GM19372 (cell line): ENCODE results near the gene REEP1.
"Not testable (repeated sequence)": the region's sequence is repeated elsewhere in the genome, so short reads cannot be mapped to it uniquely, and the experiment has no call there.

Experiments
- ATAC-seq: cut with Tn5 transposase; IDR thresholded peaks from one replicate; pipeline ENCODE4 v1.9.1; 2021; ENCODE audit warnings: mild to moderate bottlenecking, low read depth, moderate library complexity; ENCODE audit not compliant: unreplicated experiment

REEP1 gene

GRCh38 chr2:86228574-86228973 lies 108.9 kb downstream of the REEP1 start:
- ATAC-seq: not testable (repeated sequence)

DNA sequence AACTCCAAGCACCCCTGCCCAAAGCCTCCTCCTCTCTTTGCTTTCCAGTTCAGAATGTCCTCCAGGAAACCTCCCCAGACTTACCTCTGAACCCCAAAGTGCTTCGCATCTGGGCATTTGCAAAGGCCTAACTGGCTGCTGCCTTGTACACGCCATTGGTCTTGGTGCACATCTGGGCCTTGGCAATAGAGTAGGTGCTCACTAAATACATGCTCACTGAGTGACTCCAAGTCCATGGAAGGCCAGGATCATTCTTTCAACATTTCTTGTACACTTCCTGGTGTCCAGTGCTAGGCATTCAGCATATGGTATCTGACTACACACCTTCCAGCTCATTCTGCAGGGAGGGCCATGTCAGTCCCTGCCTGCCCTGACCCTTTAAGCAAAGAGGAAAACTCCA lies 109.7 kb downstream of the REEP1 start:
- ATAC-seq: no peak

- ATAC-seq: no peak
Measured at GRCh38 chr2:86226636-86227520, 110.5 kb downstream of the REEP1 start.

DNA sequence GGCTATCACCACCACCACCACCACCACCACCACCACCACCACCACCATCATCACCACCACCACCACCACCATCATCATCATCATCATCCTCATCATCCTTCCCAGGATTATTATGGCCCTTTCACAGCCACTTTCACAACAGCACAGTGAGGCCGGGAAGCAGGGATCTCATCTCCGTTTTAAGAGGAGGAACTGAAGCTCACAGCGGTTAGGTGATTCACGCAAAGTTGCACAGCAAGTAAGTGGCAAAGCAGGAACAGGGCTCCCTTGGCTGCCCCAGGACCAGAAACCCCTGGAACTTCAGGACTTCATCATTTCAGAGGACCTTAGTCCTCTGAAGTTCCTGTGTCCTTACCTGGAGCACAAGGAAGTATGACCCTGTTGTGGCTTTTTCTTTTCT lies 111.4 kb downstream of the REEP1 start:
- ATAC-seq: no peak

- ATAC-seq: no peak
Measured at GRCh38 chr2:86225581-86225980, 111.8 kb downstream of the REEP1 start.

DNA sequence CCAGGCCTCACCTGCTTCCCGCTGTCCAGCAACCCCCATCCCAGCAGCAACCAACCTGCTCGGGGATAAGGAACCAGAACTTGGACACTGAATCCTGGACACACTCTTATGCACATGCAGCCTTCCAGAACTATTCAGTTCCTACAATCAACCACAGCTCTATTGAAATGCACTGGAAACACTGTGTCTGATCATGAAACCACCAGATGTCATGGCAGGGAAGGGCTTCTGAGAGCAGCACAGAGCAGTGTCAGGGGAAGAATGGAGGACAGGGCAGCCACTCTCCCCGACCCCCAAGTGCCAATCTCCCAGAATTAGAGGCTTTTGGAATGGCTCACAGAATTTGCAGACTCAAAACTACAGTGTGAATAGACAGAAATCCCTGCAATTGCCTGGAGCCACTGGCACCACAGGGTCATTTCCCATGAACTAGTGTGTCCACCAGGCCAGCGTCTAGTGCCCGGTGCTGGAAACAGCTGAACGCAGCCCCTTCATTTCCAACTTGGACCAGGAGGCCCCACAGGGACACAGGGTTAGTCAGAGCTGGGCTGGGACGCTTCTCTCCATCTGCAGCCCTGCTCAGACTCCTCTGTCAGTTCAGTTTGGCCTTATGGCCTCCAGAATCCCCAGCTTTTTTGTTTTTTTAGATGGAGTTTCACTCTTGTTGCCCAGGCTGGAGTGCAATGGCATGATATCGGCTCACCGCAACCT lies 112.6 kb downstream of the REEP1 start:
- ATAC-seq: no peak

- no peak for ATAC-seq
Measured at GRCh38 chr2:86223927-86224560, 113.4 kb downstream of the REEP1 start.

GRCh38 chr2:86223140-86223926 lies 114.1 kb downstream of the REEP1 start:
- ATAC-seq: no peak

DNA sequence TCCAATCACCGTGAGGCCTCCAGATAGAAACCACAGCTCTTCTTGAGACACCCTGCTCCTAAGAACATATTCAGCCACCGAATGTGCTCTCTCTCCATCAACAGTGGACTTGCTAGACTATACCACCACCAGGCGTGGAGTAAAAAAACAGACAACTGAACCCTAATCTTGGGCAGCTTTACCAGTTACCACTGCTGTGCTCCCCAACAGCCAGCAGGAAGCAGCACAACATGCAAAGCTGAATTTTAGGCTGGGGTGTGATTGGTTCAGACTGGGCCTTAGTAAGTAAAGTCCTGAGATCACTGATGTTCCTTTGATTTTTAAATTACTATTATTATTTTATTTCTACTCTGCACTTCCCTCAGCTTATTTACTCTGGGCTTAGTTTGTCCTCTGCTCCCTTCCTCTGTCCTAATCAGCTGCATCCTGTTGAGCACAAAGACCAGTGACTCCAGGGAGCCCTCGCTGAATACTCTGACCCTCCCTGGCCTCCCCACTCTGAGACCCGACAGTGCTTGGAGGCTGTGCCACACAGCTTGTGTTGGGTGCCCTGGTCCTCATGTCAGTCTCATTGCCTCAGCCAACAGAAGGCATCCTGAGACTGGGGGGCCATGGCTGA lies 116.3 kb downstream of the REEP1 start:
- no peak for ATAC-seq

GRCh38 chr2:86219896-86220295 lies 117.5 kb downstream of the REEP1 start:
- ATAC-seq: no peak

DNA sequence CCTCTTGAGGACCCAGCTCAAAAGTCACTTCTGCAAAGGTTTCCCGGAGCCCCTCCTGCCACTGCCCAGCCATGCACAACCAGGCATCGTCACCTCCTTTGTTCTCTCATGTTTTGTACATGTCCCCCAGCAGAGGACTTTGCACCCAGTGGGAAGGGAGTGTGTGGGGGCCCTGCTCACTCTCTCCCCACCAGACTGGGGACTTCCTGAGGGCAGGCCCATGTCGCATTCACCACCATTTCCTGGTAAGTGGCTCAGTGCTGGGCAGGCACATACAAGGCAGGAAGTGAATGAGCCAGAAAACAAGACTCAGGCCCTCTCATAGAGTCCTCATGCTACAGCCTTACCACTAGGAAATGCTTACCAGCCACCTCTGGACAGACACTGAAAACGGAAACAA lies 119.3 kb downstream of the REEP1 start:
- ATAC-seq: no peak

GRCh38 chr2:86216575-86217555 lies 120.6 kb downstream of the REEP1 start:
- ATAC-seq: no peak

- no peak for ATAC-seq
Measured at GRCh38 chr2:86214503-86214832, 123.0 kb downstream of the REEP1 start.

- ATAC-seq: no peak
Measured at GRCh38 chr2:86213699-86214502, 123.5 kb downstream of the REEP1 start.

DNA sequence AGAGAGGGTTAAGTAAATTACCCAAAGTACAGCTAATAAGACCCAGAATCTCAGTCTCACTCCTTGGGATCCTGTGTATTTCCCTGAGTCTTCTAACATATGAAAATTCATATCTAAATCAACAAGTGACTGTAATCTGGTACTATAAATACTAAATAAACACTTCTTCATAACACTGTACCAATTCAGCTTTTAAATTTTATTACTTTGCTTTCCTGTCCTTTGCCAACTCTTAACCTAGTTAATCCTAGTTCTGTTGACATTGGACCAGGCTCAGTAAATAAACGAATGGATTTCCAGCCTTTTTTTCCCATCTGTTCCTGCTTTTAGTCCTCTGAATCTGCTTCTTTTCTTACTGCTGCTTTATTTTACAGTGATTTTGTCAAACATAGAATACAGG lies 124.4 kb downstream of the REEP1 start:
- ATAC-seq: no peak

GRCh38 chr2:86211796-86212188 lies 125.6 kb downstream of the REEP1 start:
- no peak for ATAC-seq

- no peak for ATAC-seq
Measured at GRCh38 chr2:86211033-86211795, 126.2 kb downstream of the REEP1 start.

- no peak for ATAC-seq
Measured at GRCh38 chr2:86204458-86204857, 133.0 kb downstream of the REEP1 start.
